SKM-1 treated with dmso at 0.1 percent for 144 hours (cell line): Measurements from ENCODE around the gene SLC17A7.
"Not testable (repeated sequence)": the region's sequence is repeated elsewhere in the genome, so short reads cannot be mapped to it uniquely, and the experiment has no call there.

Experiments used
- DNase-seq: peaks from one replicate; lab custom pipeline; 2025; ENCODE audit not compliant: unreplicated experiment; lab: John Stamatoyannopoulos, UW

SLC17A7 gene

DNA sequence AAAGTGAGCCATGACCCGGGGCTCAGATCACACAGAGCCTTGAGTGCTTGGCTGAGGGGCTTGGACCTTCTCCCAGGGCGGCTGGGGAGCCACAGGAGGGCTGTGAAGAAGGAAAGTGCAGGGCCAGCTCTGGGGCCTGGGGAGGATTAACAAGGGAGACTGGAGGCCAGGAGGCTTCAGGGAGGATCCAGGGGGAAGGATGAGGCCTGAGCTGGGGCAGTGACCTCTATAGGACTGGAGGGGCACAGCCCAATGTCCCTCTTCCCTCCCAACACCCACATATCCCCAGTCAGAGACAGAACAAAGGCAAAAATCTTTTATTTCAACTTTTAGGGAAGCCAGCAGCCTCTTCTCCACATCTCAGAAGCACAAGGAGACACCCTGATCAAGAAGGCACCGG lies 4.7 kb upstream of the SLC17A7 start:
- no peak for DNase-seq

DNA sequence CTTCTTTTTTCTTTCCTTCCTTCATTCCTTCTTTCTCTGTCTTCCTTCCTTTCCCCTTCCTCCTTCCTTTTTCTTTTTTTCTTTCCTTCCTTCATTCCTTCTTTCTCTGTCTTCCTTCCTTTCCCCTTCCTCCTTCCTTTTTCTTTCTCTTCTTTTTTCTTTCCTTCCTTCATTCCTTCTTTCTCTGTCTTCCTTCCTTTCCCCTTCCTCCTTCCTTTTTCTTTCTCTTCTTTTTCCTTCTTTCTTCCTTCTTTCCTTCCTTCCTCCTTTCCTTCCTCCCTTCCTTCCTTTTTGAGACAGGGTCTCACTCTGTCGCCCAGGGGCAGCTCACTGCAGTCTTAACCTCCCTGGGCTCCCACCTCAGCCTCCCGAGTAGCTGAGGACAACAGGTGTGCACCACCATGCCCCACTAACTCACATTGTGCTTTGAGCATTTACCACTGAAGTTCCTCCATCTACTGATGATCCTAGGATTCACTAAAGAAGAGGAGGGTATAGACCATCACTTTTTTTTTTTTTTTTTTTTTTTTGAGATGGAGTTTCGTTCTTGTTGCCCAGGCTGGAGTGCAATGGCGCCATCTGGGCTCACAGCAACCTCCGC lies 2.9 kb upstream of the SLC17A7 start:
- not testable (repeated sequence) for DNase-seq

DNA sequence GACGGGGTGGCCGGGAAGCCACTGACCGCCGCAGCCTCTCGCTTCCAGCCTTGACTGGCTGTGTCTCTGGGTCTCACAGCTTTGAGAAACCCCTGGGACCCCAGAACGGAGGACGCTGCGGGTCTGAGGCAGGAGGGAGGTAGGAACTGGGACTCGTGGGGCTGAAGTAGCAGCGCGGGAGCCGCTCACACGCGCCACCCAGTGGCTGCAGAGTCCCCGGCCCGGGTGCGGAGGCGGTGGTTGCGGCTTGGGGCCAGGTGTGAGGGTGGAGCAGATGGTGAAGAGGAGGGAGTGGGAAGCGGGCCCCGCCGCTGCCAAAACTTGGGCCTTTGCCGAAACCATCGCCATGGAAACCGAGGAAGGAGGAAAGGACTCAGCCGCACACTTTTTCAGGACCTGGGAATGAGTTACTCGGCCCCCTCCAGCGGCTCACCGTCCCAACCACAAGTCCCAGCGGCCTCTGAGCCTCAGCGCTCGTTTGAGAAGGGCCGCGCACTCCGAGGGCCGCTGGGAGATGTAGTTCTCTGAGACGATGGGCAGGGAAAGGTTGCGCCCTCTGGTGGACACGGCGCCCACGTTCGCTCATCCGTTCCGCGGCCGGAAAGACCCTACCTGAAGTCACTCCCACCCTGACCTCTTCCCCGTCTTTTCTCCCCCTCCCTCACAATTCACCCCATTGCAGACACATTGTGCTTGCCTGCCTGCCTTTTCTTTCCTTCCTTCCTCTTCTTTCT lies 2.2 kb upstream of the SLC17A7 start:
- peak; percentile 67 for DNase-seq

DNA sequence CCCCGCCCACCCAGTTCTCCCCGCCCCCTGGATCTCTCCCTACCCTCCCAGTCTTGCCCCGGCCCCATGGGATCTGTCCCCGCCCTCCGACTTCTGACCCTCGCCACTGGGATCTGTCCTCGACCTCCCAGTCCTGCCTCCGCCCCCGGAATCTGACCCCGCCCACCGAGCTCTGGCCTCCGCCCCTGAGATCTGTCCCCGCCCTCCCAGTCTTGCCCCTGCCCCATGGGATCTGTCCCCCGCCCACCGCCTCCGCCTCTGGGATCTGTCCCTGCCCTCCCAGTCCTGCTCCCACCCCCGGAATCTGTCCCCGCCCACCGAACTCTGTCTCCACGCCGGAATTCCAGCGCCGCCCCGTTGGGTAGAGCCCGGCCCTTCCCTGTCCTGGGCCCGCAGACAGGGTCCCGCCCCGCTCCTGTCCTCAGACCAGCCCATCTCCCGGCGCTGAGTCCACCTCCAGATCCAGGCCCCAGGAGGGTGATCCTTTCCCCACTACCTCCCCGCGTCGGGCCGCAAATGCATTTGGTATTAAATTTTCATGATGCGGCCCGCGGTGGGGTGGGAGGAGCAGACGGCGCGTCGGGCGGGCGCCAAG lies 1.5 kb upstream of the SLC17A7 start:
- DNase-seq, result no peak

DNA sequence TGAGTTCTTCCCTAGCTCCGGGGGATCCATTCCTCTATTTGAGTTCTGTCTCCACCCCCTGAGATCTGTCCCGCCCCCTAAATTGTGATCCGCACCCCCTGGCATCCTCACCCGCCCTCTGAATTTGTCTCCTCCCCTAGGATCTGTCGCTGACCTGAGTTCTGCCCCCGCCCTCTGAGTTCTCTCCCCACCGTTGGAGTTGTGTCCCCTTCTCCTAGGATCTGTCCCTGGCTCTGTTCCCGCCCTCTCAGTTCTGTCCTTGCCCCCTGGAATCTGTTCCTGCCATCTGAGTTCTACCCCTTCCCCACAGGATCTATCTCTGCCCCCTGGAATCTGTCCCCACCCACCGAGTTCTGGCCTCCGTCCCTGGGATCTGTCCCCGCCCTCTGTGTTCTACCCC lies 1.0 kb upstream of the SLC17A7 start:
- DNase-seq, result no peak

DNA sequence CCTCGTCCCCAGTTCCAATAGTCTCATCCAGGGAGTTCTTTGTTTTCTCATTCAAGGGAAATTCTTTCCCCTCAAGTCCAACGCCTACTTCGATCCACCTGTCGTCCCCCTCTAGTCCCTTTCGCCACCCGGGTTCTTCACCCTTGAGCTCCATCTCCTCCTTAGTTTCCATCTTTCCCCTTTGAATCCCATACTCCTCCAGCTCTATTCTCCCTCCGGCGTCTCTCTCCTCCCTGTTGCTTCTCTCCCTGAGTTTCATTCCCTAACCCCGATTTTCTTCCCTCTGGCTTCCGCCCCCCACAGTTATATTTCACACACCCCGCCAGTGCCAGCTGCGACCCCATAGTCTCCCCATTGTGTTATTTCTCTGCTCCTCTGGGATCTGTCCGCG lies 628 bp upstream of the SLC17A7 start:
- no peak for DNase-seq

DNA sequence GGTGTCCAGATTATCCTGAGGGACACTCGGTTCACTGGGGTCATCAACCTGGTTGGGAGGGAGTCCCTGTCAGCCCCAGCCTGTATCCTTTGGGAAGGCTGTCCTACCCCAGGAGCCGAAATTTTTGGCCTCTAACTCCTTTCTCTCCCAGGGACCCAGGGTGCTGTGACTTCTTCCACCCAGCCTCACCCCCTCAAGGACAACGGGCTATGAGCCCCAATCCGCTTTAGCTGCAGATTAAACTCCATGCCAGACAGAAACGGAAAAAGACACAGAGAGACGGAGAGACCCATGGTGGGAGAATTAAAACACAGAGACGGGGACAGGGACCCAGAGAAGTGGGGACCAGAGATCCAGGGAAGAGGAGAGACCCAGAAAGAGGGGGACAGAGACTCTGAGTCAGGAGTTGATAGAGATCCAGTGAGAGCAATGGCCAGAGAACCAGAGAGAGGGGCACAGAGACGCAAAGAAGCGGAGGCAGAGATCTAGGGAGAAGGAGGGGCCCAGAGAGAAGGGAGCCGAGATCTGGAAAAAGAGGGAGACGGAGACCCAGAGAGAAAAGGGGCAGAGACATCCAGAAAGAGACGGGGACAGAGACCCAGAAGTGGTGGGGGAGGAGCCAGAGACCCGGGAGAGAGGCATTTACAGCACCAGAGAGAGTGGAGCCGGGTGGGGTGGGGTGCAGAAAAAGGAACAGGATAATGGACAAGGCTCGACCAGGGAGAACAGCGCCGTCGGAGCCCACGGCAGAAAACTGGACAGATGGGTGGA lies 703 bp downstream of the SLC17A7 start:
- no peak for DNase-seq

DNA sequence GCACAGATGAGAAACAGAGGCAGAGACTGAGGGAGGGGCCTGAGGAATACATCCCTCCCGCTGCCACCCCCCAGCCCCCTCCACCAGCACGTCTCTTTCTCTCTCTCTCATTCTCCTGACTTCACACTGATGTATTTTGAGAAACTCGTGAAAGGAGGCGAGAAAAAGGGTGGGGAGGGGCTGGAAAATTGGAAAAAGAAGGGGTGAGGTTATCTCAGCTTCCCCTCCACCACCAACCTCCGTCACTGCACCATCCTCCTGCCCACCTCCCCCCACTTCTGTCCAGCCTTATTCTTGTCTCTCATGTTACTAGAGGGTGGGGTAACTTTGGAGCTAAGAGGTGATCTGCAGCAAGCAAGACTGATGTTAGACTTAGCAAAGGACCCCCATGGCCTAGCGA lies 1.5 kb downstream of the SLC17A7 start:
- DNase-seq, result no peak

DNA sequence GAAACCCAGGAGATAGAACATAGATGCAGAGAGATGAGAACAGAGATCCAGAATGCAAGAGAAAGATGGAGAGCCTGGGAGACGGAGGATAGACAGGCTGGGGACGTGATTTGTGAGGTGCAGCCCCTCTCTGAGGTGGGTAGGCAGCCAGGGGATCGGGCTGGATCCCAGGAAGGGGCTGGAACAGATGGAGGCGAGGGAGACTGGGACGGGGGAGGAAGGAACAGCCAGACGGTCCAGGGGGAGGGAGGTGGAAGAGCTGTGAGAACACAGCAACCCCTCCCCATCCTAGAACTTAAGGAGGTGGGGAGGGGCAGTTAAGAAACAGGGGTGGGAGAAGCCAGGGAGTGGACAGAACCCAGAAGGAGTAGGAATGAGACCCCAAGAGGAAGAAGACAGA lies 3.1 kb downstream of the SLC17A7 start:
- DNase-seq, result no peak

DNA sequence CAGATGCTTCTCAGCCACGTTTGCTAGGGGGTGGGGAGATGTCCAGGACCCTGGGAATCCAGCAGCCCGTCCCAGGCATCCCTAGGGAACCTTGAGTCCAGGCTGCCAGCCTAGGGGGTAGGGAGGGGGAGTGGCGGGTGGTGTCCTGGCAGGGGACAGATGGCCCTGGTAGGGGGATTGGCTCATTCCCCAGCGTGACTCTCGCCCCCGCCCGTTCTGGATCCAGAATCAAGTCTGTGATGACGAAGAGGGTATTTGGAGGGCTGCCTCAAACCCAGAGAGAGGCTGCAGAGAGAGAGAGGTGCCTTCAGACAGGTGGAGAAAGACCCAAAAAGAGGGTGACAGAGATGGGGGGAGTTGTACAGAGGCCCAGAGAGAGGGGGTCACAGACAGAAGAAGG lies 4.1 kb downstream of the SLC17A7 start:
- no peak for DNase-seq

DNA sequence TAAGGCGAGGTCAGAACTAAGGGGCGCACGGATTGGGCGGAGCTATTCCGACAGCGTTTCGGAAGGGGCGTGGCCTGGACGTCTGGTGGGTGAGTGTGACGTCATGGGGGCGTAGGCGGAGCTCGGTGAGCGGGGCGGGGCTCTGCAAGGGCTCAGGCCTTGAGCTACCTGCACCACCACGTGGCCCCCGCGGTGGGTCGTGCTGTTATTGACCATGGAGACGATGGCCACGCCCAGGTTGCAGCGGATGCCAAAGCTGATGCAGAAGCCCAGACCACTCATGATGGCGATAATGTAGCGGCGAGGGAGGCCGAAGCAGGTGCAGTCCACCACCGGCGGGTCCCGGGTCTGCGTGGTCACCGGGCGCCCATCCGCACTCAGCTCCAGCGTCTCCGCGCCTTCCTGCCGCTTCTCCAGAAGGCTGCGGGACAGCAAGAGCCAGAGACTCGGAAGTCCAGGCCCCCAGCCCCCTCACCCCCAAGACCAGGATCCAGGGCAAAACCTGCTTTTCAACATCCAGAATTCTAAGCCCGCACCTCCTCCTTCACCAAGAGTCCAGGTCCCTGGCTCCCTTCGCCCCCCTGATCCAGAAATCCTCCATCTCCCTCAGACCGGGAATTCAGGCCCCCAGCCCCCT lies 4.8 kb downstream of the SLC17A7 start:
- no peak for DNase-seq

DNA sequence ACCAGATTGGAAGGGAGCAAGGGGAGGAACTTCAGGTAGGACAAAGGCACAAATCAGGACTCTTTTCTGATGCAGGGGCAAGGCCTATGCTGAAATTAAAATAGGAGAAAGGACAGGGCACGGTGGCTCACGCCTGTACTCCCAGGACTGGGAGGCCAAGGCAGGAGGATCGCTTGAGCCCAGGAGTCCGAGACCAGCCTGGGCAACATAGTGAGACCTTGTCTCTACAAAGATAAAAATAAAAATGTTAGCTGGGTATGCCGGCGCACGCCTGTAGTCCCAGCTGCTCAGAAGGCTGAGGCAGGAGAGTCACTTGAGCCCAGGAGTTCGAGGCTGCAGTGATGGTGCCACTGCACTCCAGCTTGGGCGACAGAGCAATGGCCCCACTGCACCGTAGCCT lies 5.7 kb downstream of the SLC17A7 start:
- DNase-seq, result no peak

DNA sequence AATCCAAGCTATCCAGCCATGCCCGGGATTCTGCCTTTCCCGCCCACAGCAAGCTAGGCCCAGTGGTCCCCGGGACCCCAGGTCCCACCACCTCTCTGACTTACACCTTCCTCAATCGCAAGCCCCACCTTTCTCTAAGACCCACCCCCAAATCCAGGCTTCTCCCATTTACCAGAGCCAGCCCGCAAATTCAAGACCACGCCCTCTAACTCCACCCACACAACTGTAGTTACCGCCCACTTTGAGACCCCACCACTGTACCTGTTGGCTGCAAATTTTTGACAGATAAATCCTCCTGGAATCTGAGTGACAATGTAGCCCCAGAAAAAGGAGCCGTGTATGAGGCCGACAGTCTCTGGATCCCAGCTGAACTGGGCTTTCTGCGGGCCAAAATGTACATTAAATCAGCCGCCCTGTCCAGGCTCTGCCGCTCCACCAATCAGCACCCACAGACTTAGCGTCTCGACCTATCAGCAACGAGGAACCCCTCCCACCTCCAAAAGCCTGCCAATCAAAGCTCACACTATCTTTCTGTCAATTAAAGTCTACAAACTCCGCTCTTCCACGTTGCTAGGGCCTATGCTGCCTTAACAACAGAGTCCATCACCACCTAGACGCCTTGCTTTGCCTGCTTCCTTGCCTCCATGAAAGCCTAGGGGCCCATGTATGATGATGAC lies 6.3 kb downstream of the SLC17A7 start:
- DNase-seq, result no peak

DNA sequence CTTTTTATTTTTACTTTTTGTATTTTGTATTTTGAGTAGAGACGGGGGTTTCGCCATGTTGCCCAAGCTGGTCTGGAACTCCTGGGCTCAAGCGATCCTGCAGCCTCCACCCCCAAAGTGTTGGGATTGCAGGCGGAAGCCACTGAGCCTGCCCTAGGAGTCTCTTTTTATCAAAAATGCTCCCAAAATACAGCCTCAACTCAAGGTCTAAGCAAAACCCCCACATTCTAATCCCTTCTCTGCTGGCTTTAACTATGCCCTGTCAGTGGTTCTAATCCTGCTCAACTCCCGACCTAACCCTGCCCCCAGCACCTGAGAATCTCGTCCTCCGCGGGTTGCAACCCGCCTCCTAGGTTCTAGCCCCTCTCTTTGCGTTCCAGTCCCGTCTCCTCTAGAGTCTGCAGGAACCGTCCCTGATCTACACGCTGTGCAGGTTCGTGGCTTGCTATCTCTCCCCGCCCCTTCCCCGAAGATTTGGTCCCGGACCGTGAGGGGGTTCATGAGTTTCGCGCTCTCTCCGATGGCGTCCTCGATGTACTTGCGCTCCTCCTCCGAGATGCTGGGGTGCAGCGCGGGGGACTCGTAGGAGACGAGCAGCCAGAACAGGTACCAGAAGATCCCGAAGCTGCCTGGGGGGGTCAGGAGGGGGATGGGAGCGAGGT lies 8.0 kb downstream of the SLC17A7 start:
- no peak for DNase-seq

DNA sequence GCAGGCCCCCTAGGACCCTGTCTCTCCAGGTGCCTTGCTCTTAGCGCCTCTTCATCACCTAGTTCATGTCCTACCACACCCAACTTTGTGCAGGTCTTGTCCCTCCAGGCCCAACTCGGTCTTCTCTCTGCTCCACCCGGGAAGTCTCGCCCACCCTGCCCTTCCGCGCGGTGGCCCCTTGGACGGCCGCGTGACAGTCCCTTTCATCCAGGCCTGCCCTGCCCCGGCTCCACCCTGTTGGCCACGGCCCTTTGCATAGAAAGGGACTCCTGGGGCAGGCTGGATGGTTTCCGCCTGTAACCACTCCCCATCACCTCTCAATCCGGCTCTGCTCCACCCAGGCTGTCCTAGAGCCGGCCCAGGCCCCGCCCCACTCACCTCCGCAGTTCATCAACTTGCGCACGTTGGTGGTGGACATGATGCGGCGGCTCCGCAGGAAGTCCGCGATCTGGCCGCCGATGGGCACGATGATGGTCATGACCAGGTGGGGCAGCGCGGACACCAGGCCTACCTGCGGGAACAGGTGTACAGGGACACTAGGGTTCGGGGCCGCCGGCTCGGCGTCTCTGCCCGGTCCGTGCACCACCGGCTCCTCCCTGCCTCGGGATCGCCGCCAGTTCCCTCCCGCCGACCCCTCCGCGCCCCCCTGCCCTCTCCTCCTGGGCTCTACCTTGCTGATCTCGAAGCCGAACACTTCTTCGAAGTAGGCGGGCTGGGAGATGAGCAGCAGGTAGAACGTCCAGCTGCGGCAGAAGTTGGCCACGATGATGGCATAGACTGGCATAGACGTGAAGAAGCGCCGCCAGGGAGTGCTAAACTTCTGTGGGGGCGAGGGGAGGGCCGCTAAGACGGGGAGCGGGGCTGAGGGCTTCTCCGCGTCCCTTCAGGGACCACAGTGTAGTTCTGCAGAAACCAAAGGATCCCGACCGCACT lies 8.9 kb downstream of the SLC17A7 start:
- DNase-seq, result no peak

DNA sequence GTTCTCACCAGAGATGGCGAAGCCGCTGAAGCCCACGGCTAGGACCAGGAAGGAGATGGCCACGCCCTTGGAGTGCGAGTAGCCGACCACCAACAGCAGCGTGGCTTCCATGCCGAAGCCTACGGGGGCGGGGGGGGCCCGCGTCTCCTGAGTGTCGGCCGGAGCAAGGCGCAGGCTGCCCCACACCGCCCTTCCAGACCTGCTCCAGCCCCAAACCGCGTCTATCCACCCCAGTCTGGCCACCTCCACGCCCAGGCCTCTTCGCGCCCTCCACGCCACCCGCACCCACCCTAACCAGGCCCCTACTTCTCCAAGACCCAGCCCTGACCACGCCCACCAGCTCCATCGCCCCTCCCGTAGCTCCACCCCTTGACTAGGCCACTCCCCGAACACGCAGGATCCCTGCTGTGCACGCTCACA lies 10.0 kb downstream of the SLC17A7 start:
- DNase-seq, result no peak

DNA sequence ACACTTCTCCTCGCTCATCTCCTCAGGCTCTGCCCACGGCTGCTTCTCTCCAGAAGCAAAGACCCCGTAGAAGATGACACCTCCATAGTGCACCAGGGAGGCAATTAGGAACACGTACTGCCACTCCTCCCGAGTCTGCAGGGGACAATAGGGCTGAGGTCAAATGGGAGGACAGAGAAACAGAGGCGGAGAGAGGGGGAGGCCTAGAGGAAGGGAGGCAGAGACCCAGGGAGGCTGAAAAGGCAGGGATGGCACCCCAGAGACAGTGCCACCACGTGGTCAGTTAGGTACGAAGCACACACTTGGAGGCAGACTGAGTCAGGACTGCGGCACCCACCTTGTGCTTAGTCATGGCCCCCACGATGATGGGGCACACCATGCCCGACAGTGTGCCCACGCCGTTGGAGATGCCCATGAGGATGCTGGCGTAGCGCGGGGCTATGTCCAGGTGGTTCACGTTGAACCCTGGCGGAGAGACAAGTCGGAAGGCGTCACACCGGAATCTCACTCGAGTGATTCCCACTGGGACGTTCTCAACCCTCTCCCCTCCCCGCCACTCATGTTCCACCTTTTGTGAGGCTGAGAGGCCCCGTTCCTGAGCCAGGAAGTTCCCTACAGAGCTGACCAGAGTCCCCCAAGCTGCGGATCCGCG lies 10.5 kb downstream of the SLC17A7 start:
- no peak for DNase-seq

DNA sequence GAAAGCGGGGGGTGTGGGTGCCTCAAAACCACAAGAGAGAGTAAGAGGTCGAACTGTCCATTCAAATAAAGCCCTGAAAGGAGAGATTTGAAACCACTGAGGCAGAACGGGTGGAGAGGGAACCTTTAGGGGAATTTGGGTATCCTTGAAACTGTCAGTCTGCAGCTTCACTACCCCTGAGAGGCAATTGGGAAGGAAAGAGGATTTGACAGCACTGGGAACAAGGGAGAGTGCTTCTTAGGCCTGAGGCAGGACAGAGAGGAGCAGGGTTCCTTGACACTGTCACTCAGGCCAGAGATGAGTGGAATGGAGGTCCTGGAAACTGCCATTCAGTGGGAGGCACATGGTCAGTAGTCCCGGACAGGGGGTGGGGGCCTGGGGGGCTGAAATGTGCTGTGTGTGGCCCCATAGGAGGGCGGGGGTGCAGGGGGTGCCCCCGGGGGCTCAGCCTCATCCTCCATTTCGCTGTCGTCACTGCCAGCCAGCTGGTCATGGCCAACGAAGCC lies 11.1 kb downstream of the SLC17A7 start:
- DNase-seq, result no peak
